WTC11 (cell line): ENCODE results near the gene ATP5MG. TPM values are rescaled to one million over a fixed set of nuclear protein-coding genes. Genes with fewer than 3 reads are reported as not detected.
A peak's percentile ranks its signal among the peaks of the same experiment; 100 is the strongest.

Source experiments
- ATAC-seq: fragments of 200-7000 bp; cut with Tn5 transposase; 2 replicates; pipeline ENCODE4 v1.10.0; 2021; ENCODE audit warnings: mild to moderate bottlenecking, moderate library complexity
- CTCF ChIA-PET: fragments of 300-600 bp; sonication (Branson Sonifier 250); formaldehyde crosslinking; loops from one replicate; lab custom pipeline; 2021; ENCODE audit warnings: antibody characterized with exemption; lab: Charles Lee
- POLR2A ChIA-PET: fragments of 350-600 bp; sonication (Branson Sonifier 250); formaldehyde crosslinking; loops from one replicate; lab custom pipeline; 2021; ENCODE audit warnings: antibody characterized with exemption; lab: Charles Lee
- DNase-seq: peaks from one replicate; pipeline ENCODE4 v3.0.0; 2021; ENCODE audit warnings: low spot score
- H3K27ac Mint-ChIP-seq: 2 replicates; pipeline ENCODE4 v1.8.0; 2021; ENCODE audit warnings: mixed read lengths
- H3K27me3 Mint-ChIP-seq: 2 replicates; pipeline ENCODE4 v1.8.0; 2021; ENCODE audit warnings: low read depth, mild to moderate bottlenecking, moderate library complexity, mixed read lengths
- H3K36me3 Mint-ChIP-seq: 2 replicates; pipeline ENCODE4 v1.8.0; 2021; ENCODE audit warnings: mixed read lengths
- H3K4me1 Mint-ChIP-seq: 2 replicates; pipeline ENCODE4 v1.8.0; 2022; ENCODE audit warnings: mixed read lengths
- H3K4me3 Mint-ChIP-seq: 2 replicates; pipeline ENCODE4 v1.8.0; 2021; ENCODE audit warnings: mild to moderate bottlenecking, moderate library complexity, mixed read lengths
- H3K9me3 Mint-ChIP-seq: 2 replicates; pipeline ENCODE4 v1.8.0; 2021; ENCODE audit warnings: mixed read lengths
- ATF1 ChIP-seq: sonication (generic); formaldehyde crosslinking; IDR thresholded peaks from 2 replicates; pipeline ENCODE4 v1.8.1; 2023; ENCODE audit warnings: mild to moderate bottlenecking, moderate library complexity, missing genetic modification reagents
- EMX1 ChIP-seq: fragments of 250-450 bp; sonication (Bioruptor Pico); IDR thresholded peaks from 2 replicates; pipeline ENCODE4 v1.8.0; 2021; ENCODE audit warnings: mild to moderate bottlenecking
- GTF2I ChIP-seq: fragments of 250-450 bp; sonication (Bioruptor Pico); conservative IDR thresholded peaks from 2 replicates; pipeline ENCODE4 v1.4.0; 2021; ENCODE audit warnings: mild to moderate bottlenecking
- HMGA2 ChIP-seq: fragments of 250-450 bp; sonication (Bioruptor Pico); IDR thresholded peaks from 2 replicates; pipeline ENCODE4 v1.4.0; 2021; ENCODE audit warnings: mild to moderate bottlenecking, moderate library complexity
- IRF2 ChIP-seq: sonication (generic); formaldehyde crosslinking; IDR thresholded peaks from 2 replicates; pipeline ENCODE4 v1.8.0; 2022; ENCODE audit warnings: low read depth, missing genetic modification reagents, borderline replicate concordance
- NFYB ChIP-seq: sonication (generic); formaldehyde crosslinking; conservative IDR thresholded peaks from 2 replicates; pipeline ENCODE4 v1.8.0; 2022; ENCODE audit warnings: low read depth, missing genetic modification reagents
- NR2C2 ChIP-seq: sonication (generic); formaldehyde crosslinking; IDR thresholded peaks from 2 replicates; pipeline ENCODE4 v1.8.0; 2022; ENCODE audit warnings: mild to moderate bottlenecking, missing genetic modification reagents
- OVOL2 ChIP-seq: fragments of 250-450 bp; sonication (Bioruptor Pico); IDR thresholded peaks from 2 replicates; pipeline ENCODE4 v1.9.0; 2021; ENCODE audit warnings: mild to moderate bottlenecking, borderline replicate concordance
- RORB ChIP-seq: fragments of 250-450 bp; sonication (Bioruptor Pico); IDR thresholded peaks from 2 replicates; pipeline ENCODE4 v1.9.0; 2021; ENCODE audit warnings: mild to moderate bottlenecking
- SP1 ChIP-seq: sonication (generic); formaldehyde crosslinking; conservative IDR thresholded peaks from 2 replicates; pipeline ENCODE4 v1.8.1; 2022; ENCODE audit warnings: missing genetic modification reagents
- ZBTB21 ChIP-seq: sonication (generic); formaldehyde crosslinking; IDR thresholded peaks from 2 replicates; pipeline ENCODE4 v1.8.1; 2023; ENCODE audit warnings: mild to moderate bottlenecking, missing genetic modification reagents, borderline replicate concordance
- ZNF121 ChIP-seq: sonication (generic); formaldehyde crosslinking; IDR thresholded peaks from 2 replicates; pipeline ENCODE4 v1.8.0; 2023; ENCODE audit warnings: missing genetic modification reagents
- ZNF219 ChIP-seq: sonication (generic); formaldehyde crosslinking; IDR thresholded peaks from 2 replicates; pipeline ENCODE4 v1.8.0; 2023; ENCODE audit warnings: missing genetic modification reagents, mild to moderate bottlenecking, borderline replicate concordance
- ZNF317 ChIP-seq: sonication (generic); formaldehyde crosslinking; IDR thresholded peaks from 2 replicates; pipeline ENCODE4 v1.8.1; 2023; ENCODE audit warnings: low read depth, mild to moderate bottlenecking, moderate library complexity, missing genetic modification reagents, borderline replicate concordance
- ZNF671 ChIP-seq: fragments of 250-450 bp; sonication (Bioruptor Pico); IDR thresholded peaks from 2 replicates; pipeline ENCODE4 v1.8.0; 2021; ENCODE audit warnings: mild to moderate bottlenecking
- total RNA-seq: library from RNA; stranded (reverse); gene quantifications from 3 replicates; pipeline ENCODE4 v1.2.3, GENCODE V29; 2021
- TF ChIP-seq, protein P1 (sequence below): sonication (generic); formaldehyde crosslinking; IDR thresholded peaks from 2 replicates; pipeline ENCODE4 v1.8.1; 2022; ENCODE audit warnings: low read depth, missing genetic modification reagents, borderline replicate concordance
- TF ChIP-seq, protein P2 (sequence below): sonication (generic); formaldehyde crosslinking; IDR thresholded peaks from 2 replicates; pipeline ENCODE4 v1.8.0; 2022; ENCODE audit warnings: mild to moderate bottlenecking, missing genetic modification reagents
- TF ChIP-seq, protein P3 (sequence below): sonication (generic); formaldehyde crosslinking; IDR thresholded peaks from 2 replicates; pipeline ENCODE4 v1.8.0; 2022; ENCODE audit warnings: missing genetic modification reagents
- TF ChIP-seq, protein P4 (sequence below): sonication (generic); formaldehyde crosslinking; IDR thresholded peaks from 2 replicates; pipeline ENCODE4 v1.8.0; 2022; ENCODE audit warnings: mild to moderate bottlenecking, missing genetic modification reagents
- TF ChIP-seq, protein P5 (sequence below): sonication (generic); formaldehyde crosslinking; IDR thresholded peaks from 2 replicates; pipeline ENCODE4 v1.8.1; 2023; ENCODE audit warnings: mild to moderate bottlenecking, missing genetic modification reagents, moderate library complexity

The ATP5MG gene
- total RNA-seq, 1 experiment from 2014 or later: 251 TPM

- TF ChIP-seq HMGA2: no peak
- TF ChIP-seq RORB: no peak
- TF ChIP-seq GTF2I: no peak
- no peak for TF ChIP-seq ZNF219
- TF ChIP-seq, protein P1, sequence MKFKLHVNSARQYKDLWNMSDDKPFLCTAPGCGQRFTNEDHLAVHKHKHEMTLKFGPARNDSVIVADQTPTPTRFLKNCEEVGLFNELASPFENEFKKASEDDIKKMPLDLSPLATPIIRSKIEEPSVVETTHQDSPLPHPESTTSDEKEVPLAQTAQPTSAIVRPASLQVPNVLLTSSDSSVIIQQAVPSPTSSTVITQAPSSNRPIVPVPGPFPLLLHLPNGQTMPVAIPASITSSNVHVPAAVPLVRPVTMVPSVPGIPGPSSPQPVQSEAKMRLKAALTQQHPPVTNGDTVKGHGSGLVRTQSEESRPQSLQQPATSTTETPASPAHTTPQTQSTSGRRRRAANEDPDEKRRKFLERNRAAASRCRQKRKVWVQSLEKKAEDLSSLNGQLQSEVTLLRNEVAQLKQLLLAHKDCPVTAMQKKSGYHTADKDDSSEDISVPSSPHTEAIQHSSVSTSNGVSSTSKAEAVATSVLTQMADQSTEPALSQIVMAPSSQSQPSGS (CRISPR knock-in tag): no peak
- no peak for TF ChIP-seq ZNF121 (CRISPR knock-in tag)
- TF ChIP-seq IRF2: no peak
- TF ChIP-seq, protein P2, sequence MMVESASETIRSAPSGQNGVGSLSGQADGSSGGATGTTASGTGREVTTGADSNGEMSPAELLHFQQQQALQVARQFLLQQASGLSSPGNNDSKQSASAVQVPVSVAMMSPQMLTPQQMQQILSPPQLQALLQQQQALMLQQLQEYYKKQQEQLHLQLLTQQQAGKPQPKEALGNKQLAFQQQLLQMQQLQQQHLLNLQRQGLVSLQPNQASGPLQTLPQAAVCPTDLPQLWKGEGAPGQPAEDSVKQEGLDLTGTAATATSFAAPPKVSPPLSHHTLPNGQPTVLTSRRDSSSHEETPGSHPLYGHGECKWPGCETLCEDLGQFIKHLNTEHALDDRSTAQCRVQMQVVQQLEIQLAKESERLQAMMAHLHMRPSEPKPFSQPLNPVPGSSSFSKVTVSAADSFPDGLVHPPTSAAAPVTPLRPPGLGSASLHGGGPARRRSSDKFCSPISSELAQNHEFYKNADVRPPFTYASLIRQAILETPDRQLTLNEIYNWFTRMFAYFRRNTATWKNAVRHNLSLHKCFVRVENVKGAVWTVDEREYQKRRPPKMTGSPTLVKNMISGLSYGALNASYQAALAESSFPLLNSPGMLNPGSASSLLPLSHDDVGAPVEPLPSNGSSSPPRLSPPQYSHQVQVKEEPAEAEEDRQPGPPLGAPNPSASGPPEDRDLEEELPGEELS (CRISPR knock-in tag): no peak
- no peak for TF ChIP-seq ZNF671 (CRISPR knock-in tag)
- TF ChIP-seq SP1 (CRISPR knock-in tag): no peak
- TF ChIP-seq, protein P3, sequence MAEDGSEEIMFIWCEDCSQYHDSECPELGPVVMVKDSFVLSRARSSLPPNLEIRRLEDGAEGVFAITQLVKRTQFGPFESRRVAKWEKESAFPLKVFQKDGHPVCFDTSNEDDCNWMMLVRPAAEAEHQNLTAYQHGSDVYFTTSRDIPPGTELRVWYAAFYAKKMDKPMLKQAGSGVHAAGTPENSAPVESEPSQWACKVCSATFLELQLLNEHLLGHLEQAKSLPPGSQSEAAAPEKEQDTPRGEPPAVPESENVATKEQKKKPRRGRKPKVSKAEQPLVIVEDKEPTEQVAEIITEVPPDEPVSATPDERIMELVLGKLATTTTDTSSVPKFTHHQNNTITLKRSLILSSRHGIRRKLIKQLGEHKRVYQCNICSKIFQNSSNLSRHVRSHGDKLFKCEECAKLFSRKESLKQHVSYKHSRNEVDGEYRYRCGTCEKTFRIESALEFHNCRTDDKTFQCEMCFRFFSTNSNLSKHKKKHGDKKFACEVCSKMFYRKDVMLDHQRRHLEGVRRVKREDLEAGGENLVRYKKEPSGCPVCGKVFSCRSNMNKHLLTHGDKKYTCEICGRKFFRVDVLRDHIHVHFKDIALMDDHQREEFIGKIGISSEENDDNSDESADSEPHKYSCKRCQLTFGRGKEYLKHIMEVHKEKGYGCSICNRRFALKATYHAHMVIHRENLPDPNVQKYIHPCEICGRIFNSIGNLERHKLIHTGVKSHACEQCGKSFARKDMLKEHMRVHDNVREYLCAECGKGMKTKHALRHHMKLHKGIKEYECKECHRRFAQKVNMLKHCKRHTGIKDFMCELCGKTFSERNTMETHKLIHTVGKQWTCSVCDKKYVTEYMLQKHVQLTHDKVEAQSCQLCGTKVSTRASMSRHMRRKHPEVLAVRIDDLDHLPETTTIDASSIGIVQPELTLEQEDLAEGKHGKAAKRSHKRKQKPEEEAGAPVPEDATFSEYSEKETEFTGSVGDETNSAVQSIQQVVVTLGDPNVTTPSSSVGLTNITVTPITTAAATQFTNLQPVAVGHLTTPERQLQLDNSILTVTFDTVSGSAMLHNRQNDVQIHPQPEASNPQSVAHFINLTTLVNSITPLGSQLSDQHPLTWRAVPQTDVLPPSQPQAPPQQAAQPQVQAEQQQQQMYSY (CRISPR knock-in tag): no peak
- TF ChIP-seq ATF1 (CRISPR knock-in tag): no peak
- no peak for TF ChIP-seq ZNF317 (CRISPR knock-in tag)
- no peak for TF ChIP-seq OVOL2
- TF ChIP-seq, protein P4, sequence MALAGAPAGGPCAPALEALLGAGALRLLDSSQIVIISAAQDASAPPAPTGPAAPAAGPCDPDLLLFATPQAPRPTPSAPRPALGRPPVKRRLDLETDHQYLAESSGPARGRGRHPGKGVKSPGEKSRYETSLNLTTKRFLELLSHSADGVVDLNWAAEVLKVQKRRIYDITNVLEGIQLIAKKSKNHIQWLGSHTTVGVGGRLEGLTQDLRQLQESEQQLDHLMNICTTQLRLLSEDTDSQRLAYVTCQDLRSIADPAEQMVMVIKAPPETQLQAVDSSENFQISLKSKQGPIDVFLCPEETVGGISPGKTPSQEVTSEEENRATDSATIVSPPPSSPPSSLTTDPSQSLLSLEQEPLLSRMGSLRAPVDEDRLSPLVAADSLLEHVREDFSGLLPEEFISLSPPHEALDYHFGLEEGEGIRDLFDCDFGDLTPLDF (CRISPR knock-in tag): no peak
- no peak for TF ChIP-seq EMX1 (CRISPR knock-in tag)
- no peak for TF ChIP-seq ZBTB21 (CRISPR knock-in tag)
- TF ChIP-seq NR2C2 (CRISPR knock-in tag): no peak
- H3K9me3 Mint-ChIP-seq: no peaks in the 10 kb centered on the region
- no peaks in the 10 kb centered on the region for H3K36me3 Mint-ChIP-seq
- no peak overlapping the region for H3K27ac Mint-ChIP-seq
- no peak for ATAC-seq
- no peak overlapping the region for H3K4me3 Mint-ChIP-seq
- peaks cover 8% of the 10 kb centered on the region for H3K4me1 Mint-ChIP-seq
- CTCF ChIA-PET: interaction anchor here (1.0 to 1.4 kb wide), 2 partner anchors 15 to 232 kb away, joined by 4 read pairs; no protein-coding TSS in a partner anchor
- H3K27me3 Mint-ChIP-seq: peaks cover 16% of the 10 kb centered on the region
- POLR2A ChIA-PET: no interaction called here
- DNase-seq: no peak
Measured at GRCh38 chr11:118430956-118431355, 29.6 kb downstream of the ATP5MG start.

DNA sequence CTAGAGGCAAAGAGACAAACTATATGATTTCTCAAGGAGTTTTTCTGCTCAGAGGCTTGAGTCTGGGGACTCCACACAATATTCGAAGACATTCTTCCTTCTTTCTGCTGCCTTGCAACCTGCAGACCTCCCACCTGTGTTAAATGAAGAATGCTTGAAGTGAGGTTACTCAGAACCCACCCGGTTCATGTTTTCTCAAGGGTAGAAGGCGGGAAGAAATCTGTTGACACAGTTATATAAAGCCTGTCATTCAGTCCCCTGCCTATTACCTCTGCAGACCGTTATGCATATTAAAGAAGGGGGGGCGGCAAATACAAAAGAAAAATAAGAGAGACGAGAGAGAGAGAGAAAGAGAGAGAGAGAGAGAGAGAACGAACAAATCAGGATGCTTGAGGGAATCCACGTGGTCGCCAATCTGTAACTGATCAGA, 32.7 kb downstream of the ATP5MG start:
- ChIA-PET CTCF (interaction anchor here (0.5 to 0.6 kb wide), 2 partner anchors 43 to 54 kb away, joined by 3 read pairs; no protein-coding TSS in a partner anchor), POLR2A (interaction anchor here (1.6 kb wide), 1 partner anchor 11 kb away, joined by 5 read pairs; no protein-coding TSS in a partner anchor)
- Mint-ChIP-seq H3K9me3 (no peaks in the 10 kb centered on the region), H3K27me3 (peaks cover 13% of the 10 kb centered on the region), H3K4me3 (peak overlapping the region; percentile 93), H3K4me1 (peaks cover 20% of the 10 kb centered on the region), H3K36me3 (peaks cover 2% of the 10 kb centered on the region; the same call in 1 of the 2 replicates), H3K27ac (no peak overlapping the region)
- TF ChIP-seq ZNF219 (no peak), NFYB (CRISPR knock-in tag) (peak; percentile 20; the same call in 1 of the 2 replicates)
- TF ChIP-seq, protein P5, sequence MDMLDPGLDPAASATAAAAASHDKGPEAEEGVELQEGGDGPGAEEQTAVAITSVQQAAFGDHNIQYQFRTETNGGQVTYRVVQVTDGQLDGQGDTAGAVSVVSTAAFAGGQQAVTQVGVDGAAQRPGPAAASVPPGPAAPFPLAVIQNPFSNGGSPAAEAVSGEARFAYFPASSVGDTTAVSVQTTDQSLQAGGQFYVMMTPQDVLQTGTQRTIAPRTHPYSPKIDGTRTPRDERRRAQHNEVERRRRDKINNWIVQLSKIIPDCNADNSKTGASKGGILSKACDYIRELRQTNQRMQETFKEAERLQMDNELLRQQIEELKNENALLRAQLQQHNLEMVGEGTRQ (CRISPR knock-in tag): peak; percentile 45; the same call in 1 of the 2 replicates
- DNase-seq (no peak), ATAC-seq (no peak)
